Measurements from ENCODE around the gene FSD1. TPM values are rescaled to one million over a fixed set of nuclear protein-coding genes. Genes with fewer than 3 reads are reported as not detected.

The FSD1 gene
- total RNA-seq, 1 experiment from 2014 or later: not detected

DNA sequence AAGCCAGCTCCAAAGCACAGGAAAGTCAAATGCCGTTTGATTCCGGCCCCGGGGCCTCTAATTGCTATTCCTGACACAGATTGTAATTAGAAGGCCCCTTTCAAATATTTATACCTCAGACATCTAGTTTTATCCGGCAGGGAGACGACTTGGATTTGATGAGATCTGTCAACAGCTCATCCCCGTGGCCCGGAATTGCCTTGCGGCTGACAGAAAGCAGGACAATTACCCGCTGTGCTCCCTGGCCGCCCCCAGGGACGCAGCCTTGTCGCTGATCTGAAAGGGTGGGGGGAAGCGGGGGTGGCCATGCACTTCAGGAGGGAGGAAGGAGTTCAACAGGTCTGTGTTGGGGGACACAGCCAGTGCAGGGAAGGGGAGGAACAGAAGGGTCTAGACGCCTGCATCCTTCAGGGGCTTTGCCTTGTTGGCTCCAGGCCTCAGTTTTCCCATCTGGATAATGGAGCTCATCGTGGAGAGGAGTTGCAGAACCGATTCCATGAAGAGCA lies 27.2 kb upstream of the FSD1 start:
- Histone ChIP-seq H3K4me2 (no peak overlapping the region), H4K20me1 (ENCODE audit: insufficient read depth) (no peaks in the 10 kb centered on the region), H3K9me2 (ENCODE audit: insufficient read depth) (no peaks in the 10 kb centered on the region), H3K4me1 (replicated peaks; ENCODE audit: insufficient read depth) (no peaks in the 10 kb centered on the region), H3F3A (ENCODE audit: insufficient read depth, low read depth) (no peaks in the 10 kb centered on the region), H2AFZ (no peak overlapping the region), H3K9me3 (ENCODE audit: insufficient read depth, low read depth) (no peaks in the 10 kb centered on the region), H3K36me3 (ENCODE audit: low read depth) (no peaks in the 10 kb centered on the region), H3K27me3 (ENCODE audit: insufficient read depth, low read depth) (no peaks in the 10 kb centered on the region), H3K79me2 (ENCODE audit: low read depth) (no peaks in the 10 kb centered on the region), H3K27ac (no peak overlapping the region), H3K4me3 (no peak overlapping the region)
- TF ChIP-seq, protein P1, sequence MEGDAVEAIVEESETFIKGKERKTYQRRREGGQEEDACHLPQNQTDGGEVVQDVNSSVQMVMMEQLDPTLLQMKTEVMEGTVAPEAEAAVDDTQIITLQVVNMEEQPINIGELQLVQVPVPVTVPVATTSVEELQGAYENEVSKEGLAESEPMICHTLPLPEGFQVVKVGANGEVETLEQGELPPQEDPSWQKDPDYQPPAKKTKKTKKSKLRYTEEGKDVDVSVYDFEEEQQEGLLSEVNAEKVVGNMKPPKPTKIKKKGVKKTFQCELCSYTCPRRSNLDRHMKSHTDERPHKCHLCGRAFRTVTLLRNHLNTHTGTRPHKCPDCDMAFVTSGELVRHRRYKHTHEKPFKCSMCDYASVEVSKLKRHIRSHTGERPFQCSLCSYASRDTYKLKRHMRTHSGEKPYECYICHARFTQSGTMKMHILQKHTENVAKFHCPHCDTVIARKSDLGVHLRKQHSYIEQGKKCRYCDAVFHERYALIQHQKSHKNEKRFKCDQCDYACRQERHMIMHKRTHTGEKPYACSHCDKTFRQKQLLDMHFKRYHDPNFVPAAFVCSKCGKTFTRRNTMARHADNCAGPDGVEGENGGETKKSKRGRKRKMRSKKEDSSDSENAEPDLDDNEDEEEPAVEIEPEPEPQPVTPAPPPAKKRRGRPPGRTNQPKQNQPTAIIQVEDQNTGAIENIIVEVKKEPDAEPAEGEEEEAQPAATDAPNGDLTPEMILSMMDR (conservative IDR thresholded peaks at IDR 0.05): no peak
- TF ChIP-seq EZH2 (IDR thresholded peaks at IDR 0.05; ENCODE audit: low read depth): no peak
- POLR2A ChIA-PET (ENCODE audit: unreplicated experiment): no interaction called here
- intact Hi-C loops (cut with micrococcal nuclease; ENCODE audit: unreplicated experiment): no loop called here
- CTCF ChIA-PET: no interaction called here
- no TSS peak for BruUV-seq (replicated peaks)
- DNase-seq: no peak

- H3K36me3 ChIP-seq (ENCODE audit: low read depth): no peaks in the 10 kb centered on the region
- DNase-seq: no peak
- H3K4me3 ChIP-seq: no peak overlapping the region
- H3K27ac ChIP-seq: no peak overlapping the region
- no peaks in the 10 kb centered on the region for H3K79me2 ChIP-seq (ENCODE audit: low read depth)
- CTCF ChIA-PET: no interaction called here
- no peaks in the 10 kb centered on the region for H3K9me2 ChIP-seq (ENCODE audit: insufficient read depth)
- H4K20me1 ChIP-seq (ENCODE audit: insufficient read depth): no peaks in the 10 kb centered on the region
- H2AFZ ChIP-seq: no peak overlapping the region
- no peaks in the 10 kb centered on the region for H3K4me1 ChIP-seq (replicated peaks; ENCODE audit: insufficient read depth)
- POLR2A ChIA-PET (ENCODE audit: unreplicated experiment): no interaction called here
- H3K9me3 ChIP-seq (ENCODE audit: insufficient read depth, low read depth): no peaks in the 10 kb centered on the region
- no peaks in the 10 kb centered on the region for H3F3A ChIP-seq (ENCODE audit: insufficient read depth, low read depth)
- BruUV-seq (replicated peaks): no TSS peak
- no peak overlapping the region for H3K4me2 ChIP-seq
- TF ChIP-seq, protein P1 (conservative IDR thresholded peaks at IDR 0.05): no peak
- no peak for TF ChIP-seq EZH2 (IDR thresholded peaks at IDR 0.05; ENCODE audit: low read depth)
- intact Hi-C loops (cut with micrococcal nuclease; ENCODE audit: unreplicated experiment): no loop called here
- H3K27me3 ChIP-seq (ENCODE audit: insufficient read depth, low read depth): no peaks in the 10 kb centered on the region
These were observed 26.4 kb upstream of the FSD1 start for GRCh38 chr19:4278010-4278409.

DNA sequence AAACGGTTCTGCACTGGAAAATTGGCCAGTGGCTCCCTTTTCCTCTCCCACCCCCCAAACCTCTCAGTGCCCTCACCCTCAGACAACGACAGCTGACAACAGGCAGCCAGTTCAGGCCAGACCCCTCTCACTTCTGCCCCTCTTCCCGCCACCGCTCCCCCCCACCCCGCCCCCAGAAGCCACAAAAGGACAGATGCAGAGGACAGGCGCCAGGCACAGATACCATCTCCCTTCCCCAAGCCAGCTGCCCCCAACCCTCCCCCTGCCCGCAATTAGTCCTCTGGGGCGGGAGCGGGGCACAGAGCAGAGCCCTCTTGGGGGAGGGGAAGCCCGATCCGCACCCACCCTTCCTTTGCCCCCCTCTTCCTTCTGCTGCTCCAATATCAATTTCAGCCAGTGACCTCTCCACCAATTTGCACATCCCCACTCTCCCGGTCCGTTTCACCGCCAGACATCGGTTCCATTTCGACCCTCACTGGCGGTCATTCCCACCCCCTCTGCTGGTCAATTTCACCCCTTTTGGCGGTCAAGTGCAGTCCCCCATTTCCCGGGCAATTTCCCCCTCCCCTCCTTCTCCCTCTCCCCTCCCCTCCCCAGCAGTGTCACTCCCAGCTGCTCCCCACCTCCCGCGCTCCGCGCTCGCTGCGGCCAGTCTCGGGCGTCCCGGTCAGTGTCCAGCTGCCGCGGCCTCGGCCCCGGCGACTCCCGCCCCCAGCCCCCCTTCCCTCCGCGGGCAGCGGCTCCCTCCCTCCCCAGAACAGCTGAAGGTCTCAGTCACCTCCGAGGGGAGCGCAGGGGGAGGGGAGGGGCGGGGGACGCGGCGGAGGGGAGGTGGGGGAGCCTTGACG lies 25.8 kb upstream of the FSD1 start, which contains the start of gene SHD:
Gene SHD (plus strand): TSS at position 848 of the 848 bp plus-strand sequence. CDS start 798 bp downstream, outside the sequence.
- Histone ChIP-seq H3F3A (ENCODE audit: insufficient read depth, low read depth) (no peaks in the 10 kb centered on the region), H3K27me3 (ENCODE audit: insufficient read depth, low read depth) (no peaks in the 10 kb centered on the region), H3K9me3 (ENCODE audit: insufficient read depth, low read depth) (no peaks in the 10 kb centered on the region), H4K20me1 (ENCODE audit: insufficient read depth) (no peaks in the 10 kb centered on the region), H2AFZ (no peak within 1 kb of the TSS), H3K4me2 (no peak within 1 kb of the TSS), H3K36me3 (ENCODE audit: low read depth) (no peaks in the 10 kb centered on the region), H3K79me2 (ENCODE audit: low read depth) (no peaks in the 10 kb centered on the region), H3K27ac (no peak within 1 kb of the TSS), H3K9me2 (ENCODE audit: insufficient read depth) (no peaks in the 10 kb centered on the region), H3K4me1 (replicated peaks; ENCODE audit: insufficient read depth) (no peaks in the 10 kb centered on the region), H3K4me3 (no peak within 1 kb of the TSS)
- CTCF ChIA-PET: no interaction called here
- no TSS peak for BruUV-seq (replicated peaks)
- POLR2A ChIA-PET (ENCODE audit: unreplicated experiment): no interaction called here
- intact Hi-C loops (cut with micrococcal nuclease; ENCODE audit: unreplicated experiment): no loop called here
- TF ChIP-seq EZH2 (IDR thresholded peaks at IDR 0.05; ENCODE audit: low read depth): no peak
- TF ChIP-seq, protein P1 (conservative IDR thresholded peaks at IDR 0.05): no peak
- DNase-seq: no peak

Measured in PC-9 (cell line).